Smooth muscle cell of the coronary artery (primary cell): Measurements from ENCODE around the gene BOD1L2. TPM values are rescaled to one million over a fixed set of nuclear protein-coding genes. Genes with fewer than 3 reads are reported as not detected.

Experiments used
- total RNA-seq: library from RNA; depleted of rRNA; stranded (reverse); fragments of >200 nt; gene quantifications from 2 replicates; pipeline ENCODE4 v1.2.3, GENCODE V29; 2014; ENCODE audit warnings: low replicate concordance

Gene BOD1L2
- not detected in 2 replicates for total RNA-seq

GRCh38 chr18:57146956-57147636, at the start of gene BOD1L2:
Gene BOD1L2, plus strand, starts transcription at chr18:57147087. Its CDS starts 226 bp downstream, at chr18:57147313.

Other genes starting within 250 kb of the BOD1L2 start
- not detected in 2 replicates for gene ST8SIA3, start 205.5 kb downstream of the BOD1L2 start, total RNA-seq